LNCAP (cell line): Measurements from ENCODE around the gene PROZ.

Source experiments
- TF ChIP-seq, protein P1 (sequence below): fragments of 450-650 bp; IDR thresholded peaks from 2 replicates; pipeline ENCODE4 v1.5.1; 2017; ENCODE audit warnings: mild to moderate bottlenecking

Gene PROZ, protein sequence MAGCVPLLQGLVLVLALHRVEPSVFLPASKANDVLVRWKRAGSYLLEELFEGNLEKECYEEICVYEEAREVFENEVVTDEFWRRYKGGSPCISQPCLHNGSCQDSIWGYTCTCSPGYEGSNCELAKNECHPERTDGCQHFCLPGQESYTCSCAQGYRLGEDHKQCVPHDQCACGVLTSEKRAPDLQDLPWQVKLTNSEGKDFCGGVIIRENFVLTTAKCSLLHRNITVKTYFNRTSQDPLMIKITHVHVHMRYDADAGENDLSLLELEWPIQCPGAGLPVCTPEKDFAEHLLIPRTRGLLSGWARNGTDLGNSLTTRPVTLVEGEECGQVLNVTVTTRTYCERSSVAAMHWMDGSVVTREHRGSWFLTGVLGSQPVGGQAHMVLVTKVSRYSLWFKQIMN

DNA sequence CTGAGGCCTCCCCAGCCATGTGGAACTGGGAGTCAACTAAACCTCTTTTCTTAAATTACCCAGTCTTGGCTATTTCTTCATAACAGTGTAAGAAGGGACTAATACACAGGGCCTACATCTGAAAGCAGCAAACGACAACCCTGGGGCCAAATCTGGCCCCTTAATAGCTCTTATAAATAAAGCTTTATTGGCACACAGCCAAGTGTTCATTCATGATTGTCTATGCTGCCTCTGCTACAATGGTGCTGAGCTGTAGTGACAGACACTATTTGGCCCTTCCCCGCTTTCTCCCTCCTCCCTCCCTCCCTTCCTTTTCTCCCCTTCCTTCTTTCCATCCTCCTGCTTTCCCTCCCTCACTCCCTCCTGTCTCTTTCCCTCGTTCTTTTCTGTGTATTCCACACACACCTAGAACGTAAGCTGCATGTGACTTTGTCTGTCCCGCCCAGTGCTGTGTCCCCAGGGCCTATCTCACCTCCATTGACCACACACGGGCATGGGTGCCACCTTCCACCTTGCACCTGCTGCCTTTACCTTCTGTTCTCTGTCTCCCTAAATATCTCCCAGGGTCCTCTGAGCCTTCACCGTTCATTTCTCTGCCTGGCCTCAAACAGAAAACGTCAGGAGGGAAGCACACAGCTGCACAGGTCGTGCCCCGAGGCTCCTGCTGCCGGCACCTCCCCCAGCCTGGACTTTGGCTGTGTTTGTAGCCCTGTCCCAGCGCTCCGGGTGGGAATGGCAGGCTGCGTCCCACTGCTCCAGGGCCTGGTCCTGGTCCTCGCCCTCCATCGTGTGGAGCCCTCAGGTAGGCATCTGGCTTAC is at the start of gene PROZ:
PROZ (plus strand) TSS at position 720 of the 819 bp plus-strand sequence; CDS start at position 733, 13 bp downstream.
- TF ChIP-seq, protein P1, sequence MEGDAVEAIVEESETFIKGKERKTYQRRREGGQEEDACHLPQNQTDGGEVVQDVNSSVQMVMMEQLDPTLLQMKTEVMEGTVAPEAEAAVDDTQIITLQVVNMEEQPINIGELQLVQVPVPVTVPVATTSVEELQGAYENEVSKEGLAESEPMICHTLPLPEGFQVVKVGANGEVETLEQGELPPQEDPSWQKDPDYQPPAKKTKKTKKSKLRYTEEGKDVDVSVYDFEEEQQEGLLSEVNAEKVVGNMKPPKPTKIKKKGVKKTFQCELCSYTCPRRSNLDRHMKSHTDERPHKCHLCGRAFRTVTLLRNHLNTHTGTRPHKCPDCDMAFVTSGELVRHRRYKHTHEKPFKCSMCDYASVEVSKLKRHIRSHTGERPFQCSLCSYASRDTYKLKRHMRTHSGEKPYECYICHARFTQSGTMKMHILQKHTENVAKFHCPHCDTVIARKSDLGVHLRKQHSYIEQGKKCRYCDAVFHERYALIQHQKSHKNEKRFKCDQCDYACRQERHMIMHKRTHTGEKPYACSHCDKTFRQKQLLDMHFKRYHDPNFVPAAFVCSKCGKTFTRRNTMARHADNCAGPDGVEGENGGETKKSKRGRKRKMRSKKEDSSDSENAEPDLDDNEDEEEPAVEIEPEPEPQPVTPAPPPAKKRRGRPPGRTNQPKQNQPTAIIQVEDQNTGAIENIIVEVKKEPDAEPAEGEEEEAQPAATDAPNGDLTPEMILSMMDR, result no peak

GRCh38 chr13:113109151-113110047 is 49.0 kb upstream of the PROZ start:
- TF ChIP-seq, protein P1, result no peak

DNA sequence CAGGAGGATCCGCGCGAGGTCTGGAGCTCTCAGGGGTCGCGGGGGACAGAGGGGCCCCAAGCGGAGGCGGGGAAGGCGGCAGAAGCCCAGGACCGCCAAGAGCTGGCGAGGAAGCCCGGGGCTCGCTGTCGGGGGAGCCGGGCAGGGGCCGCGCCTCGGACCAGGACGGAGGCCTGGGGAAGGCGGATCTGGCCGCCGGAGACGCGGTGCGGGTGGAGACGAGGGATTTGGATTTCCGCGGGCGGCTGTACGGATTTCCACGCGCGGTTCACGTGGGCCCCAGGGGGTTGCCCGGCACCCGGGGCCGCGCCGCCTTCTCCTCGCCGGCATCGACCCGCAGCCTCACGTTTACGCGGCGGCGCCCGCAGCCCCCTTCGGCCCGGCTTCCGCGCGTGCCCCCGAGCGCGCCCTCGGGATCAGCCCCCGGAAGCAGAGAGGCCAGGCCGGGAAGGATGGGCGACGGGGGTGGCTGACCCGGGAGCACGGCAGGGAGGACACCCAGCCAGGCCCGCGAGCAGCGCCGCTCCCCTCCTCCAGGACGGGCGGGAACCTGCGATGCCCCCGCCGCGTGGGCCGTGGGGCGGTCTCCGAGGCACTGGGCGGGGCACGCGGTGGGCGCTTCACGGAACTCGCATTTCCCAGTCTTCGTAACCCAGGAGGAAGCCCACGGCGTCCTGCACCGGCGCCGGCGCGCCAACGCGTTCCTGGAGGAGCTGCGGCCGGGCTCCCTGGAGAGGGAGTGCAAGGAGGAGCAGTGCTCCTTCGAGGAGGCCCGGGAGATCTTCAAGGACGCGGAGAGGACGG is 48.2 kb upstream of the PROZ start:
- TF ChIP-seq, protein P1, result no peak

DNA sequence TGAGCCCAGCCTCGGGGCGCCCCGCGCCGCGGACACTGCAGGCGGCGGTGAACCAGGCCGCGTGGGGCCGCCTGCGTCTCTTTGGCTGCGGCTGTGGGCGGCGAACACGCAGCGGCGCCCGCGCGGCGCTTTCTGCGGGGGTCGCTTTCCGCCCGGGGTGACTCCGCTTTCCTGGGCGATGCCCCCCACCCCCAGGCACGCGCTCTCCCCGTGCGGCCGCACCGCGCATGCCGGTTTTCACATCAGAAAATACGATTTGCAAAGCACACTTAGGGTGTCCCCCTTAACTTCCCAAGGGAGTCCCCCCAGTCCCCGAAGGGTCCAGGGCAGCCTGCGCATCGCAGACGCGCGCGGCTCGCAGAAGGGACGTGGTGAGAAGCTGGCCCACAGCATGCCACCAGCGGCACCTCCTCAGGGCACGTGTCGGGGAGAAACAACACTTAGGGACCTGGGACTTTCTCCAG is 47.6 kb upstream of the PROZ start:
- TF ChIP-seq, protein P1, result no peak

DNA sequence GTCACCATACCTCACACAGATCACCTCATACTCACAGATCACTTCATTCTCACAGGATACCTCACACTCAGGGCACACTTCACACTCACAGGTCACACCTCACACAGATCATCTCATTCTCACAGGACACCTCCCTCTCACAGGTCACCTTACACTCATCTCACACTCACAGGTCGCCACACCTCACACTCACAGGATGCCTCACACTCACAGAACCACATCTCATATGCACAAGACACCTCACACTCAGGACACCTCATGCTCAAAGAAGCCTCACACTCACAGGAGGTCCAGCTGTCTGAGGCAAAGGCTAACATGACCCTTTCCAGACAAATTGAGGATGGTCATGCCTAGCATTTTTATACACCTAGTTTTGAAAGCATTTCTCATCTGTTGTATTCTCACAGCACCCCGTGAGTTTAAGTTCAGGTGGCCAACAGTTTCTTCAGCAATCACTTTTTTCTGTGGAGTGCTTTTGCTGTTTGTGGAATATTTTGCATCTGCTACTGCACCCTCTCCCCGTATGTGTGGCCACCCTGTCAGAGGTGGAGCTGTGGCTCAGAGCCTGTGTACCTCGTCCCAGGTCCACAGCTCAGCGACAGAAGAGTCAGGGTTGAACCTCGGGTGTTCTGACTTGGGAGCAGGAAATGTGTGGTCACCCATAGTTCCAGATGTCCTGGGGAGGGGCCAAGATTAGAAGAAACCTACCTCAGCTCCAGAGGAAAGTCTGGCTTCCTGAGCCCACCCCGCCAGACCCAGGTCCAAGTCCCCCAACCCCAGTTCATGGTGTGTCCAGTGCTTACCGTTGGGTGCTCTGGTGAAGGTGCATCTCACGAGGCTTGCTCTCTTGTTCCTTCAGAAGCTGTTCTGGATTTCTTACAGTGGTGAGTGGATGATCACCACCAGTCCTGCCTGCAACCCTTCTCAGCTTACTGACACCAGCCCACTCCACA is 45.3 kb upstream of the PROZ start:
- TF ChIP-seq, protein P1, result no peak

DNA sequence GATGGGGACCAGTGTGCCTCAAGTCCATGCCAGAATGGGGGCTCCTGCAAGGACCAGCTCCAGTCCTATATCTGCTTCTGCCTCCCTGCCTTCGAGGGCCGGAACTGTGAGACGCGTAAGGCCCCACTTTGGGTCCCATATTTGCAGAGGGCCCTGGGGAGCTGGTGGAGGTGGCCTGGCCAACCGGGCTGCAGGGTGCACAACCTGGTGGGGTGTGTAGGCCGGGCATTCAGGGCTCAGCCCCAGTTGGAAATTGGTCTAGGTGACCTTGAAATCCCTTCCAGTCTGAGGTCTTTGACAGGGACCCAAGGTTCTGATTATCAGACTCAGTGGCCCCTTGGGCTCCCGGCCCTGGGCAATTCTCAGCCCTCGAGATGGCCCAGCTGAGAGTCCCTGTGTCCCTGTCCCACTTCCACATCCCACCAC is 44.6 kb upstream of the PROZ start:
- TF ChIP-seq, protein P1, result no peak
